Epithelial cell of proximal tubule (primary cell): ENCODE measurements around the gene FBXW7. TPM values are rescaled to one million over a fixed set of nuclear protein-coding genes. Genes with fewer than 3 reads are reported as not detected.

Source experiments
- DNase-seq: peaks from one replicate; pipeline ENCODE4 v3.0.0-alpha.2; 2011; ENCODE audit warnings: low read depth
- H3K4me3 ChIP-seq: 2 replicates; pipeline ENCODE4 v1.5.1; 2011; ENCODE audit warnings: low read depth, mild to moderate bottlenecking, low read length
- total RNA-seq: library from RNA; depleted of rRNA; stranded (reverse); fragments of >200 nt; gene quantifications from 2 replicates; pipeline ENCODE4 v1.2.3, GENCODE V29; 2015
- TF ChIP-seq, protein P1 (sequence below): conservative IDR thresholded peaks from 2 replicates; pipeline ENCODE4 v1.5.1; 2012; ENCODE audit warnings: low read depth, mild to moderate bottlenecking, low read length

FBXW7 gene
- total RNA-seq, 1 donor from 2014 or later, result 32.9 TPM

DNA sequence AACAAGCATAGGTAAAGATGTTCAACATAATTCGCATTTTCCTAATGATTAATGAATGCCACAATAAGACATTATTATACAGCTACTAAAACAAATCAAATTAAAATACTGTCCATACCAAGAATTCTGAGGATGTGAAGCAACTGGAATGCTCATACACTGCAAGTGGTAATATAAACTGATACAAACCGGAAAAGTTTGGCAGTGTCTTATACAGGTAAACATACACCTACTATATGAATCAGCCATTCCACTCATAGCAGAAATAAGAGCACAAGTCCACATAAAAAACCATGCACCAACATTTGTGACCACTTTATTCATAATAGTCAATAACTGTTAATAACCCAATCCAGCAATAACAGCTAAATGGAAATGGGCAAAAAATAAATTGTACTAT lies 79.3 kb downstream of the FBXW7 start:
- TF ChIP-seq, protein P1, sequence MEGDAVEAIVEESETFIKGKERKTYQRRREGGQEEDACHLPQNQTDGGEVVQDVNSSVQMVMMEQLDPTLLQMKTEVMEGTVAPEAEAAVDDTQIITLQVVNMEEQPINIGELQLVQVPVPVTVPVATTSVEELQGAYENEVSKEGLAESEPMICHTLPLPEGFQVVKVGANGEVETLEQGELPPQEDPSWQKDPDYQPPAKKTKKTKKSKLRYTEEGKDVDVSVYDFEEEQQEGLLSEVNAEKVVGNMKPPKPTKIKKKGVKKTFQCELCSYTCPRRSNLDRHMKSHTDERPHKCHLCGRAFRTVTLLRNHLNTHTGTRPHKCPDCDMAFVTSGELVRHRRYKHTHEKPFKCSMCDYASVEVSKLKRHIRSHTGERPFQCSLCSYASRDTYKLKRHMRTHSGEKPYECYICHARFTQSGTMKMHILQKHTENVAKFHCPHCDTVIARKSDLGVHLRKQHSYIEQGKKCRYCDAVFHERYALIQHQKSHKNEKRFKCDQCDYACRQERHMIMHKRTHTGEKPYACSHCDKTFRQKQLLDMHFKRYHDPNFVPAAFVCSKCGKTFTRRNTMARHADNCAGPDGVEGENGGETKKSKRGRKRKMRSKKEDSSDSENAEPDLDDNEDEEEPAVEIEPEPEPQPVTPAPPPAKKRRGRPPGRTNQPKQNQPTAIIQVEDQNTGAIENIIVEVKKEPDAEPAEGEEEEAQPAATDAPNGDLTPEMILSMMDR, result no peak
- no peak for DNase-seq

DNA sequence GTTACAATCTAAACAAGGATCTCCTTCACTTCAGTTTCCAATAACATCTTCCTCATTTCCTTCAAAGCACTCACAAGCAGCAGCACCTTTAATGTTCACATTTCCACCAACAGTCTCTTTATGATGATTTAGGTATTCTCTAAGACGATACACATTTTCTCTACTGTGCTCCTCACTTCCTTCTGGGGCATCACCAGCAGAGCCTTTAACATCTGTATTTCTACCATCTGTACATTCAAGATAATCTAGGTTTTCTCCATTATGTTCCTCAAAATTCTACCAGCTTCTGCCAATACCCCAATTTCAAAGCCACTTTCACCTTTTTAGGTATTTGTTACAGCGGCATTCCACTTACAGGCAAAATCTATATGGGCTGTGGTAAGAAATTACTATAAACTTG lies 80.6 kb downstream of the FBXW7 start:
- no peak for DNase-seq
- no peak overlapping the region for H3K4me3 ChIP-seq
- TF ChIP-seq, protein P1, result no peak

More for the DNA sequence above, 79.3 kb downstream of the FBXW7 start:
- H3K4me3 ChIP-seq, result no peak overlapping the region

DNA sequence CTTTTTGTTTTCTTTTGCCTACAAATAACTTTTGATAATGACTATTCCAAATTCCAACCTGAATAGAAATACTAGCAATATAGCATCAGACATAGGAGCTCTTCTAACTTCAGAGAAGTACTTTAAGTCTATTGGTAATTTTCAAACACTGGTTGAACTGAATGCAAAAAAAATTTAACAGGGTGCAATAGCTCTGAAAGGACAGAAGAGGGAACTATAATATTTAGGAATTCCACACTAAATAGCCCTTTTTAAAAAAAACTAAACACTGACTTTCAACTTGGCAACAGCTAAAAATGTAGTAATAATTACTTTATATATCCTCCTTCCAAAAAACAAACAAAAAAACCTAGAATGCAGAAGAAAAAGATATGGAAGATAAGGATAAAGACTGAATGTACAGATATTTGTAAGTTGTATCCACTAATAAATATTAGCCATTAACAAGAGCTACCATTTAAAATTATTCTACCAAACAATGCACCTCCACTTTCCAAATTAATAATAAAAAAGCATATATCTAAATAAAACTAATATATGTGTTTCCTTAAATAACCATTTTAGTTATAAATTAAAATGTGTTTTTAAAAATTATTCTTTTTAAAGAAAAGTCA lies 81.4 kb downstream of the FBXW7 start:
- DNase-seq, result peak; percentile 10
- TF ChIP-seq, protein P1, result peak; percentile 64
- H3K4me3 ChIP-seq, result no peak overlapping the region

DNA sequence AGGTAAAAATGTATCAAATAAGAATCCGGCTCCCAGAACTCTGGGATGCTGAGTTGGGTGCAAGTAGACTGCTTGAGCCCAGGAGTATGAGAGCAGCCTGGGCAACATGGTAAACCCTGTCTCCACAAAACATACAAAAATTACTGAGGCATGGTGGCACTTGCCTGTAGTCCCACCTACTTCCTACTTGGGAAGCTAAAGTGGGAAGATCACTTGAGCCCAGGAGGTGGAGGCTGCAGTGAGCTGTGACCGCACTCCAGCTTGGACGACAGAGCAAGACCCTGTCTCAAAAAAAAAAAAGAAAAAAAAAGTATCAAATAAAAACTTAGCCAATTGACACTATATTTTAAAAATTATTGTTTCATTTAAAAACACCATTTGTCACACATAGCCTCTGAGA lies 84.4 kb downstream of the FBXW7 start:
- DNase-seq, result no peak
- TF ChIP-seq, protein P1, result no peak

DNA sequence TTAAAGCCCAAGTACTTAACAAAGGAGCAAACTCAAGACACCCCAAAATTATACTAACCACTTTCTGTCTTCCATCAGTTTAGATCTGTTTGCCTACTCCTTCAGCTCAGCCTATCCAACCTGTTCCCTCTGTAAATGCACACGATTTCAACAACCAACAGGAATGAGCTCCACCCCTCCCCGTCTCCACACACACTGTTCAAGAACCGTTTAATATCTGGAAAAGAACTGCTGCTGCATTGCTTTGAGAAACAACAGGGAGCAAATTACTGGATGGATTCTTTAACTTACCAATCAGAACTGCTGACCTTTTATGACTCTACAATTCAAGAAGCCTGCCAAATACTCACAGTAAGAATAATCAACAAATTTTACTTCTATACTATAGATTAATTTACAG lies 87.0 kb downstream of the FBXW7 start:
- no peak for DNase-seq
- TF ChIP-seq, protein P1, result no peak
- H3K4me3 ChIP-seq, result no peak overlapping the region

More for the DNA sequence above, 84.4 kb downstream of the FBXW7 start:
- no peak overlapping the region for H3K4me3 ChIP-seq

DNA sequence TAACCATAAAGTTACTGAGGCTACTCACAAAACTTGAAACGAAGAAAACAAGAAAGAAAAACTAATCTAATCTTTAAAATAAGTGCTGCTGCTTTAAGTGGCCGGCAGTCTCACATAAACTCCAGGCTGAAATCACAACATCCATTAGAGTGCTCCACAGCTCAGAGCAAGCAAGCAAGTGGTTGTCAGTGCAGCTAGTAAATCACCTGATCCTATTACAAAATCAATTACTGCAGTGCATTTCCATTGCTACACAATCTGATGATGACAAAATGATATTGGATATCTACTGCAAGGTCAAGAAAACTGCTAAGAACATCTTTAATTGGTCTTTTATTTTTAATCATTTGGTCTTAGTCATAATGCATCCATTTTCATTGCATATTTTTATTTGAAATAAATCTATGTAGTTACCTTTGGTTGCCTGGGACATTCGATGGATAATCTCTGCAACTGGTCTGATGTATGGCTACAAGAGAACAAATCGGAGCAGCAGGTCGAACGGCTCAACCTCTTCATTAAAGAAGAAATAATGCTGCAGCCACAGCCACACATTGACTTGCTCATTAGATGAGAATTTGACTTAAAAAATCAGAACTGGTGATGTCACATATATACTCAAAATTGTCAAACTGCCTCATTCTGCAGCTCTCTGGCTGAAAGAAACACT lies 87.7 kb downstream of the FBXW7 start:
- no peak overlapping the region for H3K4me3 ChIP-seq
- TF ChIP-seq, protein P1, result no peak
- no peak for DNase-seq

DNA sequence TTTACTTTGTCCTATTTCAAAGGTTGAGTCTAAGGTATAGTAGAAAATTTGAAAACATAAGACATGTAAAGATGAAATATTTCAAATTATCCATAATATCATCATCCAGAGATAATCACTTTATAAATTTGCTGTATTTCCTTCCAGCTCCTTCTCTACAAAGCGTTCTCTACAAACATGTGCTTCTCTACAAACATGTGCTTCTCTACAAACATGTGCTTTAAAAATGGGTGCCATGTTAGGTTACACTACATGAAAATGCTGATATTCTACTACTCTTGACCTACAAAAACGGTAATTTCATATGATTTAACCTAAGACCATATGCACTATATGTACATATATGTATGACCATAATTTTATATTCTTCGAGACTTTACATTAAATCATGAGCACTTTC lies 92.0 kb downstream of the FBXW7 start:
- TF ChIP-seq, protein P1, result no peak
- no peak for DNase-seq
- H3K4me3 ChIP-seq, result no peak overlapping the region
